ENCODE results near the gene TNS2. TPM values are rescaled to one million over a fixed set of nuclear protein-coding genes. Genes with fewer than 3 reads are reported as not detected.

TNS2 gene
- total and polyA plus RNA-seq, 9 of the 15 experiments (the other 6 are each of a cell fraction or from before 2014, with no cell fraction given), result 0.28 to 3.1 (median 1.2) TPM; not detected in 1

- TF ChIP-seq ZNF143 (CRISPR knock-in tag; IDR thresholded peaks at IDR 0.05) (no peak), YBX1 (IDR thresholded peaks at IDR 0.05) (no peak), USF2 (CRISPR knock-in tag; IDR thresholded peaks at IDR 0.05) (no peak), IRF9 (tag; IDR thresholded peaks at IDR 0.05) (no peak), ZZZ3 (IDR thresholded peaks at IDR 0.05) (no peak), FIP1L1 (IDR thresholded peaks at IDR 0.05; ENCODE audit: low read depth, low read length, poor library complexity, severe bottlenecking) (peak; percentile 40), MTA1 (IDR thresholded peaks at IDR 0.05; ENCODE audit: borderline replicate concordance) (no peak), NCOA6 (IDR thresholded peaks at IDR 0.05) (no peak), GATAD2B (IDR thresholded peaks at IDR 0.05; ENCODE audit: borderline replicate concordance) (no peak), ZNF583 (CRISPR knock-in tag; IDR thresholded peaks at IDR 0.05) (peak; percentile 40; the same call in 1 of the 2 replicates), XRCC4 (IDR thresholded peaks at IDR 0.05; ENCODE audit: extremely low read depth, insufficient read depth, insufficient read length) (no peak), ETS2 (tag; IDR thresholded peaks at IDR 0.05; ENCODE audit: borderline replicate concordance, poor library complexity, severe bottlenecking) (no peak), SMAD1 (IDR thresholded peaks at IDR 0.05; ENCODE audit: low read depth, low read length, partially characterized antibody) (no peak), ZNF57 (CRISPR knock-in tag; IDR thresholded peaks at IDR 0.05) (no peak), ZFP1 (CRISPR knock-in tag; IDR thresholded peaks at IDR 0.05) (0 out of 2 replicates have a peak, but pooled peaks have one; percentile 10), SRSF1 (IDR thresholded peaks at IDR 0.05; ENCODE audit: low read depth, low read length) (no peak), ZNF232 (CRISPR knock-in tag; IDR thresholded peaks at IDR 0.05) (no peak), ERF (CRISPR knock-in tag; IDR thresholded peaks at IDR 0.05) (peak; percentile 78; the same call in 1 of the 2 replicates), NFIC (IDR thresholded peaks at IDR 0.05) (no peak), ELK3 (CRISPR knock-in tag; IDR thresholded peaks at IDR 0.05) (no peak), ARNT (IDR thresholded peaks at IDR 0.05) (no peak), BDP1 (IDR thresholded peaks at IDR 0.05; ENCODE audit: insufficient read depth, insufficient read length) (no peak), KHSRP (IDR thresholded peaks at IDR 0.05) (no peak), SMARCB1 (IDR thresholded peaks at IDR 0.05; ENCODE audit: insufficient read length, low read depth) (no peak), PURB (CRISPR knock-in tag; IDR thresholded peaks at IDR 0.05; ENCODE audit: low read depth) (no peak), ZNF436 (CRISPR knock-in tag; IDR thresholded peaks at IDR 0.05) (no peak), SMARCE1 (IDR thresholded peaks at IDR 0.05) (no peak), HSF4 (CRISPR knock-in tag; IDR thresholded peaks at IDR 0.05; ENCODE audit: borderline replicate concordance) (no peak)
Measured at GRCh38 chr12:53079226-53080117, 29.6 kb downstream of the TNS2 start, which contains the start of gene SPRYD3 (continued).
